SK-N-SH (cell line): Measurements from ENCODE around the gene PACSIN1. TPM values are rescaled to one million over a fixed set of nuclear protein-coding genes. Genes with fewer than 3 reads are reported as not detected.

Experiments used
- CTCF ChIA-PET: fragments of 300-600, 350-600 bp; formaldehyde crosslinking; extraction: SDS; loops from one replicate; lab custom pipeline; 2021; lab: Yijun Ruan, JAX
- POLR2A ChIA-PET: fragments of 350-600 bp; sonication (Branson Sonifier 250); formaldehyde crosslinking; extraction: SDS; loops from one replicate; lab custom pipeline; 2020; ENCODE audit warnings: antibody characterized with exemption, inconsistent platforms; lab: Yijun Ruan, JAX
- DNase-seq: peaks from one replicate; pipeline ENCODE4 v3.0.0; 2012
- H2AFZ ChIP-seq: fragments of 200-600 bp; sonication (generic); 2 replicates; pipeline ENCODE4 v1.8.1; 2016; ENCODE audit warnings: antibody characterized with exemption, mild to moderate bottlenecking, low read depth
- H3F3A ChIP-seq: fragments of 200-600 bp; sonication (generic); replicated peaks from 2 replicates; pipeline ENCODE3; 2016; ENCODE audit warnings: antibody characterized with exemption, mild to moderate bottlenecking; ENCODE audit not compliant: insufficient read depth
- H3K27ac ChIP-seq, 2 experiments: fragments of 200-500 bp in 1 of 2; fragments of 200-600 bp in 1 of 2; sonication (Bioruptor generic) in 1 of 2; sonication (generic), shearing (Covaris generic) in 1 of 2; 2 replicates each; pipeline versions ENCODE4 v1.5.1 to v1.6.1; 2014 to 2016; ENCODE audit warnings: low read depth in 2 of 2, inconsistent platforms in 1 of 2, low read length in 1 of 2, mild to moderate bottlenecking in 1 of 2, mixed read lengths in 1 of 2
- H3K27me3 ChIP-seq: fragments of 200-600 bp; sonication (generic), shearing (Covaris generic); 2 replicates; pipeline ENCODE4 v1.6.1; 2016; ENCODE audit warnings: mixed run types; ENCODE audit not compliant: insufficient read depth
- H3K36me3 ChIP-seq, 2 experiments: fragments of 200-500 bp in 1 of 2; fragments of 200-600 bp in 1 of 2; sonication (Bioruptor generic) in 1 of 2; sonication (generic) in 1 of 2; replicated peaks in 1 of 2; 2 replicates each; pipeline versions ENCODE3 to v1.5.1; 2014 to 2016; ENCODE audit warnings: low read length in 1 of 2, mild to moderate bottlenecking in 1 of 2; ENCODE audit not compliant: insufficient read depth in 2 of 2, control insufficient read depth in 1 of 2
- H3K4me1 ChIP-seq, 2 experiments: fragments of 200-500 bp in 1 of 2; fragments of 200-600 bp in 1 of 2; sonication (Bioruptor generic) in 1 of 2; sonication (generic), shearing (Covaris generic) in 1 of 2; 2 replicates each; pipeline versions ENCODE4 v1.5.1 to v1.6.1; 2014 to 2016; ENCODE audit warnings: low read depth in 1 of 2, low read length in 1 of 2, mixed run types in 1 of 2; ENCODE audit not compliant: insufficient read depth in 2 of 2, control insufficient read depth in 1 of 2
- H3K4me2 ChIP-seq: fragments of 200-600 bp; sonication (generic), shearing (Covaris generic); 2 replicates; pipeline ENCODE4 v1.6.1; 2017; ENCODE audit warnings: mixed run types
- H3K4me3 ChIP-seq, 2 experiments: fragments of 200-500 bp in 1 of 2; fragments of 200-600 bp in 1 of 2; sonication (Bioruptor generic) in 1 of 2; sonication (generic), shearing (Covaris generic) in 1 of 2; 2 replicates each; pipeline versions ENCODE4 v1.5.1 to v1.8.1; 2014 to 2016; ENCODE audit warnings: low read depth in 2 of 2, inconsistent platforms in 1 of 2, low read length in 1 of 2, mild to moderate bottlenecking in 1 of 2, mixed read lengths in 1 of 2, moderate library complexity in 1 of 2
- H3K79me2 ChIP-seq: fragments of 200-600 bp; sonication (generic); 2 replicates; pipeline ENCODE4 v1.8.1; 2017; ENCODE audit warnings: mild to moderate bottlenecking; ENCODE audit not compliant: insufficient read depth
- H3K9ac ChIP-seq: fragments of 200-600 bp; sonication (generic); 2 replicates; pipeline ENCODE4 v1.6.1; 2017; ENCODE audit warnings: mixed run types
- H3K9me2 ChIP-seq: fragments of 200-600 bp; sonication (generic); 2 replicates; pipeline ENCODE4 v1.6.1; 2017; ENCODE audit warnings: mixed run types
- H3K9me3 ChIP-seq: fragments of 200-600 bp; sonication (generic); 2 replicates; pipeline ENCODE4 v1.6.1; 2017; ENCODE audit warnings: mixed run types, mild to moderate bottlenecking, moderate library complexity
- H4K20me1 ChIP-seq: fragments of 200-600 bp; sonication (generic); 2 replicates; pipeline ENCODE4 v1.6.1; 2017; ENCODE audit warnings: mild to moderate bottlenecking, mixed run types; ENCODE audit not compliant: insufficient read depth
- EP300 ChIP-seq, 2 experiments: IDR thresholded peaks; 2 replicates each; pipeline versions ENCODE4 v1.4.0 to v1.6.1; 2012; ENCODE audit warnings: borderline replicate concordance in 1 of 2, low read depth in 1 of 2, low read length in 1 of 2
- EZH2phosphoT487 ChIP-seq: fragments of 200-600 bp; sonication (generic); IDR thresholded peaks from 2 replicates; pipeline ENCODE4 v1.6.1; 2017; ENCODE audit warnings: low read depth, mixed run types, mild to moderate bottlenecking, antibody characterized with exemption, moderate library complexity, borderline replicate concordance
- GABPA ChIP-seq: IDR thresholded peaks from 2 replicates; pipeline ENCODE4 v1.4.0; 2012; ENCODE audit warnings: low read depth, mild to moderate bottlenecking
- GATA2 ChIP-seq: sonication (generic); formaldehyde crosslinking; IDR thresholded peaks from 2 replicates; pipeline ENCODE4 v1.5.0; 2020; ENCODE audit warnings: mild to moderate bottlenecking, missing genetic modification reagents
- IRF3 ChIP-seq: fragments of 150-350 bp; IDR thresholded peaks from 2 replicates; pipeline ENCODE4 v1.6.1; 2016; ENCODE audit warnings: mild to moderate bottlenecking, low read depth, low read length
- MEF2A ChIP-seq: IDR thresholded peaks from 2 replicates; pipeline ENCODE4 v1.4.0; 2012; ENCODE audit warnings: low read depth, borderline replicate concordance
- MXI1 ChIP-seq: IDR thresholded peaks from 2 replicates; pipeline ENCODE4 v1.6.1; 2012; ENCODE audit warnings: mild to moderate bottlenecking, low read depth, low read length, improper control_type of control experiment
- RFX5 ChIP-seq: IDR thresholded peaks from 2 replicates; pipeline ENCODE4 v1.6.1; 2012; ENCODE audit warnings: mild to moderate bottlenecking, improper control_type of control experiment, low read length
- TEAD4 ChIP-seq: IDR thresholded peaks from 2 replicates; pipeline ENCODE4 v1.4.0; 2012; ENCODE audit warnings: mild to moderate bottlenecking, borderline replicate concordance; ENCODE audit not compliant: insufficient read depth
- ZBTB33 ChIP-seq: IDR thresholded peaks from 2 replicates; pipeline ENCODE4 v1.4.0; 2012; ENCODE audit warnings: low read depth, borderline replicate concordance
- WGBS: methylation state at CpG from one replicate; pipeline ENCODE4 v1.1.6; 2017; ENCODE audit warnings: low lambda C conversion rate; 5-methylcytosine and 5-hydroxymethylcytosine counted together
- polyA plus RNA-seq, 3 experiments: library from polyadenylated mRNA; depleted of rRNA; stranded (reverse); fragments of >200 nt; gene quantifications; 2 replicates each; pipeline ENCODE4 v1.2.3, GENCODE V29; 2012

PACSIN1 gene
- polyA plus RNA-seq, 1 of the 3 experiments (the other 2 are of a cell fraction) = 0.05 TPM

- TF ChIP-seq ZBTB33 (no peak), GATA2 (CRISPR knock-in tag) (no peak), TEAD4 (no peak), IRF3 (no peak), EZH2phosphoT487 (no peak), GABPA (peak; percentile 67), RFX5 (no peak), EP300 (IDR thresholded peaks at IDR 0.05; ENCODE audit: borderline replicate concordance in 1 of 2, low read depth in 1 of 2, low read length in 1 of 2) (no peak), MXI1 (peak; percentile 77)
Measured at GRCh38 chr6:34425498-34426410, 40.1 kb upstream of the PACSIN1 start, which contains the start of gene RPS10 (continued).

GRCh38 chr6:34435916-34436315 lies 30.0 kb upstream of the PACSIN1 start:
- DNase-seq = no peak
- POLR2A ChIA-PET = interaction anchor here (1.3 kb wide), 1 partner anchor 10 kb away, joined by 7 read pairs; the partner anchor contains the start of gene RPS10
- CTCF ChIA-PET = interaction anchor here (1.0 kb wide), 1 partner anchor 240 kb away, joined by 4 read pairs; no protein-coding TSS in a partner anchor

More at GRCh38 chr6:34435916-34436315, 30.0 kb upstream of the PACSIN1 start:
- Histone ChIP-seq H3K79me2 (no peaks in the 10 kb centered on the region), H3K4me3 (no peak overlapping the region), H3K4me1 (no peaks in the 10 kb centered on the region), H3K9ac (no peak overlapping the region), H2AFZ (no peak overlapping the region), H3K9me3 (no peaks in the 10 kb centered on the region), H3K36me3 (no peaks in the 10 kb centered on the region), H3K9me2 (no peaks in the 10 kb centered on the region), H3K4me2 (no peak overlapping the region), H4K20me1 (no peaks in the 10 kb centered on the region), H3K27ac (no peak overlapping the region), H3K27me3 (no peaks in the 10 kb centered on the region), H3F3A (no peaks in the 10 kb centered on the region)
- TF ChIP-seq GATA2 (CRISPR knock-in tag) (no peak), MEF2A (no peak), EZH2phosphoT487 (no peak), IRF3 (no peak)
- WGBS = 50% methylated on average over 5 of the region's 5 CpGs
